HG03565 (cell line): ENCODE data around the gene MDM4.

Experiments
- ATAC-seq: cut with Tn5 transposase; IDR thresholded peaks from one replicate; pipeline ENCODE4 v1.9.1; 2021; ENCODE audit warnings: mild to moderate bottlenecking, moderate library complexity; ENCODE audit not compliant: unreplicated experiment

The MDM4 gene

GRCh38 chr1:204575221-204576190 lies 59.3 kb downstream of the MDM4 start:
- ATAC-seq = no peak

- no peak for ATAC-seq
Observed at GRCh38 chr1:204576422-204576821, 60.2 kb downstream of the MDM4 start.

- ATAC-seq = no peak
Observed at GRCh38 chr1:204577794-204578478, 61.7 kb downstream of the MDM4 start.

GRCh38 chr1:204578867-204579664 lies 62.9 kb downstream of the MDM4 start:
- peak; percentile 41 for ATAC-seq

DNA sequence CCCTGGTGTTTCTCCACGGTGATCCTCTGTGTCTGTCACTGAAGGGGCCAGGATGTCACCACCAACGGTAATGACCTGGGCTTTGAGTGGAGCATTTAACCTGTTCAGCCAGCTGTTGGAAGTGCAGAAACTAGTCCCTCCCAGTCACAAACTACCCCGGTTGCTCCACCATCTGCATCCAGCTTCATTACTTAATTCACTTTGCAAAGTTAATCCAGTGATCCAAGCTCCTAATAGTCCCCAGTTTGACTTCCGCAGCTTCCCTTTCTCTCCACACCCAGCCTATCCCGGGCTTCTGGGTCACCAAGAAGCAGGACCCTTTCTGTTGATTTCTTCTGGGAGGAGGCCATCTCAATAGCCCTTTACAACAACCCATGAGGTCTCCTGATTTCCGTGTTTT lies 63.5 kb downstream of the MDM4 start:
- no peak for ATAC-seq

DNA sequence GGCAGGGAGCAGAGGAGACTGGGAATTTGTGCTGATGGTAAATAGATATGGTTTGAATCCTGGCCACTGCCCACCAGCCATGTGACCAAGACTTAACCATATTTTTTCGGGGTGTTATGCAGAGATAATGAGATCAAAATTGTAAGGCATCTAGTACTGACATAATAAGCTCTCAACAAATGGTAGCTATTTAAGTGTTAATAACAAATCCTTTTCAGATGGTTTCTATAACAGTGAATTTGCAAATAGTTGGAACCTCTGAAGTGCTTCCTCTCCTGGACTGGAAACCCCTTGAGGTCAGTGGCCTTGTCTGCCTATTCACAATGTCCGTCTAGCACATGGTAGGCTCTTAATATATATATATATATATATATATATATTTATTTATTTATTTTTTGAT lies 64.7 kb downstream of the MDM4 start:
- ATAC-seq = no peak

DNA sequence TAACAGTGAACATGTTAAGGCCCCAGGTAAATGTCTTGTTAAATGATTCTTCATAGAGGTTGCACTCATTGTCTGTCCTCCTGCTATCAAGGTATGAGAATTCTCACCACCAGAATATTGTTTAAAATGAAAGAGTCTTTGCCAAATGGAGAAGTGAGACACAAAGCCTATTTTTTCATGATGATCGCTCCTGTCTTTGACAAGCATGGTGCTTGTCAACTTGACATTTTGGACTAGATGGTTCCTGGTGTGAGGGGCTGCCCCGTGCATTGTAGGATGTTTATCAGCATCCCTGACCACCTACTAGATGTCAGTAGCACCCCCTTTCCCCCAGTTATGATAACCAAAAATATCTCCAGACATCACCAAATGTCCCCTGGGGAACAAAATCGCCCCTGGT lies 65.6 kb downstream of the MDM4 start:
- ATAC-seq = no peak

DNA sequence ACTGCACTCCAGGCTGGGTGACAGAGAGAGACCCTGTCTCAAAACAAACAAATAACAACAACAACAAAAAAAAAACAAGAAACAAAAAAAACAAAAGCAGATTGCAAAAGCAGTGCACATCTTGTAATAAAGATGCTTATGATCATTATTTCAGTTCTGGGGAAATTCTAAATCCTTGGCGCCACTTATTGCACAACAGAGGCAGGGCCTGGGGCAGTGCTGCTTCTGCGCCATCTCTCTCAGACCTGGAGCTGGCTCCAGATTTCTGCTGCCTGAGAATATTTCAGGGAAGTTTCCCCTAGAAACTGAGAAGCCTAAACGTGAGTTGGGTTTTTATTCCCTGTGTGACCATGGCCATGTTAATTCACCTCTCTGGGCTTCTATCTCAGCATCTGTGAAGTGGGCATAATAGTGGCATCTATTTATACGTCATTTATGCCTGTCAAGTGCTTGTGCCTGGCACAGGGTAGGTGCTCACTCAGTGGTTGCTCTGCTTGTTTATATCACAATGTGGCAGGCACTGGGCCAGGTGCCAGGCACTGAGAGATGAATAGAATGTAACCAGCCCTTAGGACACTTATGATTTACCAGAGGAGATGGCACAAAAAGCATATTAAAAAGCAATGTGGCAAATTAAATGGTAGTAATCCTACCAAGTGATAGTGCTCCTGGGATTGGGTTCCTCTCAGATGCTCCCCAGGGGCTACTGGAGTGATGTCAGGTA lies 67.9 kb downstream of the MDM4 start:
- ATAC-seq = no peak

DNA sequence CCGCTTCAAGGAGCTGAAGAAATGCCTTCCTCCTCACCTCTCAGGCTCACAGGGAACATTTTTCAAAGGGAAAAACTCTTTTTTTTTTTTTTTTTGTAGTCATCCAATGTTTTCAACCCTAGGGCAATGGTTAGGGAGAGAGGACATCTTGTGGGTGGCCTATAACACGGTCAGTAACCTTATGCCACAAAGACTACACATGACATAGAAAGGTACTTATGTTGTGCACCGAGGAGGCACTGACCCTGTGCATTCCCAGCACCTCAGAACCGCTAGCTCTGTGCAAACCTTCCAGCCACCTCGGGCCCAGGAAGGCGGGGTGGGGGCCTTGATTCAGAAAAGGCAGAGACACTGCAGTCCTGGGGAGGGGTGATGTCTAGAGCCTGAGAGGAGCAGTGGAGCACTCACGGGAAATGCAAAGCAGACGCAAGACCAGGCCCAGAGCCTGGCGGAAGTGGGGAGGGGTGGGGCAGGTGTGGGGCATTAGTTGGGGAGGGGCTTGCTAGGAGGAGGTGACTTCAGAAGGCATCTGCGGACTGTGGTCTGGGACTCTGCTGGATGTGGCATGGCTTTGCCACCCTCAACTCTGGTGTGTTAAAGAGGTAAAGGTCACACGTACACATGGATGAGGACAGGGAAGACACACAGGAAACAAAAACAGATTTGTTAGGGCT lies 68.6 kb downstream of the MDM4 start:
- no peak for ATAC-seq

GRCh38 chr1:204587621-204588020 lies 71.4 kb downstream of the MDM4 start:
- no peak for ATAC-seq

DNA sequence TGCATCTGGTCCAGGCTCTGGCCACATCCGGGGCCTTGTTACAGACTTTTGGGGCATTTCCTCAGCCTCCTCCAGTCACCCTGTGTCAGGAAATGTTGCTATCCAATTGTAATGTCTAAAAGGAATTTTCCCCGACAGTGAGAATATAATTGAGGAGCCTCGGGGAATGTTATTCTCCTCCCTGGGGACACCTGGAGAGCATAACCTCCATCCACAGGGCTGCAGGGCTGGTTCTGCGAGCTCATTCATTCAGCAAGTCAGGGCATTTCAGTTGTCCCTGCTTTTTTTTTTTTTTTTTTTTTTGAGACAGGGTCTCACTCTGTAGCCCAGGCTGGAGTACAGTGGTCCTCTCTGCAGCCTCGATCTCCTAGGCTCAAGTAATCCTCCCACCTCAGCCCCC lies 72.6 kb downstream of the MDM4 start:
- no peak for ATAC-seq

DNA sequence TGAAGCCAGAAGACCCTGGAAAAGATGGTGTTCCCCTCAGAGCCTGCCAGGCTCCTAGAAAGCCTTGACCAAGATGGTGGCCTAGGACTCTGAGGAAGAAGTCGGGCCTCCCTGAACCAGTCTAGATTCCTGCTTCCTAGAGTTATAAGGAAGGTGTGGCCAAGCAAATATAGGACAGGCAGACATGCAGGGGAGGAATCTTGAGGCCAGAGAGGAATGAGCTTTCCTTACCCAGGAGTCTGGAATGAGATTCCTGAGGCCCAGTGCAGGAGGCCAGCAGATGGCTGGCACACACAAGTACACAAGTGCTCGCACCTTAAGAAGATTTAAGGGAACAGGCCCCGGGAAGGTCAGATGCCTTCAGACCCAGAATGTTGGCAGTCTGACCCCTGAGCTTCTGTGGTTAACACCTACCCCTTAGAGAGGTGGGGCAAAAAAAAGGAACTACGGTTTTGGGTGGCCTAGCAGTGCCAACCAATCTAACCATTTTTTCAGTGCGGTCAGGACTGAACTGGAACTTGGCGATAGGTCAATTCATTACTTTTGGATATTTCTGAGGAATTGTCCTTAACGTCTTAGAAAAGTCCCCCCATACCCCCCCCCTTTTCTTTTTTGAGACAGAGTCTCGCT lies 73.3 kb downstream of the MDM4 start:
- ATAC-seq = no peak

DNA sequence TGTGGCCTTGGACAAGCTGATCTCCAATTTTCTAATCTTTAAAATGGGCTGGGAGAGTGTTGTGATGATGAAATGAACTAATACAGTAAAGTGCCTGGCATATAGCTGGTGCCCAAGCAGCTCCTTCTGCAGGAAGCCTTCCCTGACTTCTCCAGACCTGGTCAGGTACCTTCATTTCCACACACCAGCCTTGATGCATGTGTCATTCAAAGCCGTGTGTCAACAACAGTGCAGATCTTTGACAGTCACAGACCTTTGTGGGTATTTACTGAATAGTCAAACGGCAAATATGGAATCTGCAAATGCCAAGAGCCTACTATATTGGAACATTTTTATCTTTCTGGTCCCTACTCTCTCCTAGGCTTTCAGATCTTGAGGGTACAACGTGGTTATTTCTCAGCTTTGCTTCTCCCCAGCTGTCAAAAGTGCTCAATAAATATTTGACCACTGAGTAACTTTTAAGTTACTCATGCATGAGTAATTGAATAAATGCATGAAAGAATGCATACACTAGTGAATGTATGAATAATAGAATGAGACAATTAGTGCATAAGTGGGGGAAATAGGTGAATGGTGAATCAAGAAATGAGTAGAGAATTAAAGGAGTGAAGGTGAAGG lies 75.4 kb downstream of the MDM4 start:
- no peak for ATAC-seq

- ATAC-seq = no peak
Observed at GRCh38 chr1:204592246-204592948, 76.2 kb downstream of the MDM4 start.

GRCh38 chr1:204598319-204598969 lies 82.2 kb downstream of the MDM4 start:
- ATAC-seq = no peak

- no peak for ATAC-seq
Observed at GRCh38 chr1:204599098-204599497, 82.9 kb downstream of the MDM4 start.

- ATAC-seq = no peak
Observed at GRCh38 chr1:204599596-204599995, 83.4 kb downstream of the MDM4 start.

- no peak for ATAC-seq
Observed at GRCh38 chr1:204600203-204600602, 84.0 kb downstream of the MDM4 start.
